HG03558 (cell line): ENCODE results near the gene UNK.

Experiments used
- ATAC-seq: cut with Tn5 transposase; IDR thresholded peaks from one replicate; pipeline ENCODE4 v1.9.1; 2021; ENCODE audit warnings: moderate number of reproducible peaks; ENCODE audit not compliant: unreplicated experiment; ENCODE audit errors: extremely low read depth

UNK gene

DNA sequence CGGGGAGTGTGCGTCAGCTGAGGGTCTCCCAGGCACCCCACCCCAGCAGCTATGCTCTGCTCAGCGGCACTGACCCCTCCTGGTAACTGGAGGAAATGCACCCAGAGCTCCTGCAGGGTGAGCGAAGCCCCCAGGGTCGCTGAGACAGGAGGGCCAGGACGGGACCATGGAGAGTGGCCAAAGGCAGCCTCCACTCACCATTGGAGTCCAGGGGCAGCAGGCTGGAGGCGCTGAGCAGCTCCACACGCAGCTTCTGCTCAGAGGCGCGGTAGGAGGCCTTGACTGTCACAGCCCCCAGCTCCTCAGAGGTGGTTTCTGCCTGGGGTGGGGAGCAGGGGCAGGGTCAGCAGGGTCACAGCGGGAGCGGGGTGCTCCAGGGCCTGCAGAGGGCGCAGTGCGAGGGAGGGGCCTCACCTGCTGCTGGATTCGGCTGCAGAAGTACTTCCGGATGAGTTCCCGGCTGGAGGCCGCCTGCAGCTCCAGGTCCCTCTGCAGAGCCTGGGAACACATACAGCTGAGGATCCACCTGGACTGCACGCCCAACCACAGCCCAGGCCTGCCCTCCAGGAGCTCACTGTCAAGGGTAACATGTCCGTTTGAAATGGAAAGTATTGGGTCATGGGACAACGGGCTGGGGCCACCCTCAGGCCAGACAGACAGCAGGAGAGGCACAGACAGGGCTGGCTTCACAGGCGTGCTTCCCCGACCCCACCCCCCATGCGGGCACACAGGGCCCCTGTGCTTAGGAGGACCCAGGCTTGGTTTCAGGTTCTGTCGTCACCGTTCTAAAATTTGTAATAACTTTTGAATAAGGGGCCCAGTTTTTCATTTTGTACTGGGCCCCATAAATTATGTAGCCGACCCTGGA is 45.8 kb downstream of the UNK start:
- ATAC-seq = no peak

DNA sequence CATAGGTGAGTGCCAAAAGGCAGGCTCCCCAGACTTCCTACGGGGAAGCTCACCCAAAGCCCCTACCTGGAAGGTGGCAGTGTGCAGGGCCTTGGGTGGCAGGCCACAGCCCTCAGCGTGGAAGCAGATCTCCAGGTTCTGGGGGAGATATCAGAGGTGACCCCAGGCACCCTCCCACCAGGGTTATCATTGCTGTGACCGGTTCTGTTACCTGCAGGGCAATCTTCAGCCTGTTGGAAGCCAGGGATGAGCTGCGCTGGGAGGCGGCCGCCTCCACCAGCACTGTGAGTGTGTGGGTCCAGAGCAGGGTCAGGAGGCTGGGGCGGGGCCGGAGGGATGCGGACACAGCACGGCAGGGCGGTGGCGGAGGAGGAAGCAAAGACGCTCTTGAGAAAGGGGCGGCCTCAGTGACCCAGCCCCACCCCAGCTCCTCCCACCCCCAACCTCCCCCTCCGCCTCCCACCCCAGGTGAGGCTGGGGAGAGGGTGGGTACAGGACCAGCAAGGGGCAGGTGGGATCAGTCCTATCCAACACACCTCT is 46.5 kb downstream of the UNK start:
- no peak for ATAC-seq

DNA sequence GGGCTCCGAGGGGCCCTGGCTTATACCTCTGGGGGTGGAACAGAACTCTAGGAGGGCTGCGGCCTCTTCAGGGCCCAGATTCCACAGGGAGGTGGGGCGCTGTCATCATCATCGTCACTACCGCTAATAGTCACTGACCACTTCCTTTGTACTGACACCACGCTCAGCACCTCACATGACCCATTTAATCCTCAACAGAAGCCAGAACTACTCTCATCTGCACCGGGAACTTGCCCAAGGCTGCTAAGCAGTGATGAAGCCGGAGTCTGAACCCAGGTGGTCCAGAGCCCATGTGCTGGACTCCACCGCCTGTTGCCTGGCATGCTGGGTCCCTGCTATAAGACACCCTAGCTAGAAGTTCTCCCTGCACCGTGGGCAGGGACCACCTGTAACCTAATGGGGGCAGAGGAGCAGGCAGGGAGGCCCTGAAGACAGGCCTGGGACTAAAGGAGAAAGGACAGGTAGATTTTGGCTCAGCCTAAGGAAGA is 47.6 kb downstream of the UNK start:
- ATAC-seq = no peak

DNA sequence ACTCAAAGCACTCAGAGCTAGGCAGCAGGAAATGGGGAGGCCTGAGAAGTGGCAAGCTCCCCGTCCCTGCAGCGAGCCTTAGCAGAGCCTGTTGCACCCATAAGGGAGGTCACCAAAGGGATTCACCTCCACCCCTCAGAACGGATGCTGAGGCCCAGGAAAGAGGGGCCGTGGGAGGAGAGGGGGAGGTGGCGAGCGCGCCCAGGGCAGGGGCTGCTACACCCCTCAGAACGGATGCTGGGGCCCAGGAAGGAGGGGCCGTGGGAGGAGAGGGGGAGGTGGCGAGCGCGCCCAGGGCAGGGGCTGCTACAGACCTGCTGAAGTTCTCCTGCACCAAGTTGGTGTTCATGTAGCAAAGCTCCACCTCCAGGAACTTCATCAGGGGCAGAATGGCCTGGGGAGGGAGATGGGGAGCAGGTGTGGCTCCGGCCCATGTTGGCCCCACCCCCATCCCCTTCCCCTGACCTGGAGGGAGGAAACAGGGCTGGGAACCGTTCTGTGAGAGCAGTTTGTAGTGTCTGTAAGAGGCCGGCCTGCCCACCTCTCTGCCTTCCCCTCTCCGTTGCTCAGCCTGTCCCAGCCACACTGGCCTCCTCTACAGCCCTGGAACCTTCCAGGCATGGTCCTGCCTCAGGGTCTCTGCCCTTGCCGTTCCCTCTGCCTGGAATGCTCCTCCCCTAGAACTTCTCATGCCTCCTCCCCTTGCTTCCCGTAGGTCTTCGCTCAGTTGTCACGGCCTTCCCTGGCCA is 48.2 kb downstream of the UNK start:
- ATAC-seq = no peak

DNA sequence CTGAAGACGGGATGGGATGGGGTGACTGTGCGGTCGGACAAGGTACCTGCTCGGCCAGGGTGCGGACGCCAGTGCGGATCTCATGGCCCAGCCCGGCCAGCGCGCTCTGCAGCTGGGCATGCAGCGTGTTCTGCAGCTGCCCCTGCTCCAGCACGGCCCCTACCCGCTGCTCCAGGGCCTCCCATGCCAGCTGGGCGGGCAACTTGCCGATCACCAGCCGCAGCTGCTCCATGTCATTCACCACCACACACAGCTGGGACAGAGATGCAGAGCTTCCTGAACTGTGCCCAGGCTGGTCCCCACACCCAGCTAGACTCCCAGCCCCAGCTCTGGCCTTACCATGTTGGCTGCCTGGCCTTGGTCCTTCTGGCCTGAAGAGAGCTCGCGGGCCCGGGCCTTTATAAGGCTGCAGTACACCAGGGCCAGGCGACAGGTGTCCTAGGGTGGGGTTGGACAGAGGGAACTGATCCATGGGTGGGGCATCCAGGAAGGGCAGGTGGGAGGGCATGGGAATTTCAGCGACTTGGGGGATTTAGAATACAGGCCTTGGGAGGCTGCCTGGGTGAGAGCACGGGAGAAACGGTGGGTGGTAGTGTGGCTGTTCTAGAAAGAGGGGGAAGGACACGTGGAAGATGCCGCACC is 49.8 kb downstream of the UNK start:
- no peak for ATAC-seq

DNA sequence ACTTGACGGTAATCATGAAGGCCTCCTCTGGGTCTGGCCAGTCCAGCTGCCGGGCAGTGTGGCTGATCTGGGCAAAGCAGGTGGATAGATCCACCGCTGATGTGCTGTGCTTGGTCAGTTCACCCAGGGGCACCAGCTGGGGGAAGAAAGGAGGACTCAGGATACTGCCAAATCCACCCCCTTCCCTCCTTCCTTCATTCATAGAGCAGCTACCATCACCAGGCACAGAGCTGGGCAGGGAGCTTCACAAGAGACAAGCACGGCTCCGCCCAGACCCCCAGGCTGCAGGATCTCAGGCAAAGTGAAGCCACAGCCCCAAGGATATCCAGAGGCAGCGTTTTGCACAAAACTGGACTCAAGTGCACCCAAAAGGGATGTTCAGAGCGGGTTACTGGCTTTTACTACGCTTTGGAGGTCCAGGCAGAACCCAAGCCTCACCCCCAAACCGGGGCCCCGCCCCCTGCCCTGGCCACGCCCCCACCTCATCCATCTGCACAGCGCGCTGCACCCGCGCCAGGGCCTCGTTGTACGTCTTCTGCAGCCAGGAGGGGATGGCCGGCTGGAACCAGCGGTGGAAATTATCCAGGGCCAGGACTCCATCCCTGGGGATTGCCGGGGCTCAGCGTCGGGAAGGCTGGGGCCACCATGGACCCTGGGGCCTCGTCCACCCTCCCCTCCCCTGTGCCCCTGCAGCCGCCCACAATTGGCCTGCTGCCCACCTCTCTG is 50.5 kb downstream of the UNK start:
- ATAC-seq = no peak

DNA sequence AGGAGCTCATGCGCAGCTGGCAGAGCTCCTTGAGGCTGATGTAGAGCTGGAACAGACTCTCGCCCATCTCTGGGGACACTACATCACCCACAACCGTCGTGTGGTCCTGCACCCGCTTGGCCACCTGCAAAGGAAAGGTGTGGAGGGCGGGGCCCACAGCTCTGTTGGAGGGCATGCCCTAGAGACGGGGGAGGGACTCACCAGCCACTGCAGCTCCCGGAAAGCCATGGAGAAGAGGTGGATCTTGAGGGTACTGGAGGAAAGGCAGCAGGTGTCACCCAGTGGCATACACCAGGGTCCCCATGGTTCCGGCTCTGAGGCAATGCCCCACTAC is 51.0 kb downstream of the UNK start:
- no peak for ATAC-seq

DNA sequence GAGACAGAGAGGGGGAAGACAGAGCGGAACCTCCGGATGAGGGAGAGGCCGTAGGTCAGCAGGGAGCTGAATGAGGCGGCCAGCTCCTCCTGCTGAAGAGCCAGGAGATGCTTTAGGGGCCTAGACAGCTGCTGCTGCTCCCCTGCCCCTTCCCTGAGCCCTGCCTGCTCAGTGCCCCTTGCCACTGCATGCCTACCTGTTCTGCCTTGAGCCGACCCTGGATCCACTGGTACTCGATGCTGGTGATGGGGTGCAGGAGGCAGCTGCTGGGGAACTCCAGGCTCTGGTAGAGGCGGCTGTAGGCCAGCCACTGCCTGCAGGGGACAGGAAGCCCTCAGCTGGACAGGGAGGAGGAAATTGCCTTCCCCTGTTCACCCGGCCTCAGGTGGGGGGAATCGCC is 52.0 kb downstream of the UNK start:
- ATAC-seq = no peak

DNA sequence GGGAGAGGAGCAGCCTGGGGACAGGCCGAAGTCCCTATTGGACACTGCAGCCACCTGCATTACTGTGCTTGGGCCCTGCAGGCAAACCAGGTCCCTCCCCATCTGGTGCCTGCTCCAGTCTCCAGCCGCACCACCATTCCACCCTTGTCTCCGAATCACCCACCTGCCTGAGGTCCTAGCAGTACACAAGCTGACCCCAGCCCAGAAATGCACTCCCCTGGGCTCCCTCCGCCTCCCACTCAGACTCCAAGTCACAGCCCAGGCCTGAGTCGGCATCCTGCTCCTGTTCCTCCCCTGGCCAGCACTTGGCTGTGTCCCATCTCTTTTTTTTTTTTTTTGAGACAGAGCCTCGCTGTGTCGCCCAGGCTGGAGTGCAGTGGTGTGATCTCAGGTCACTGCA is 53.3 kb downstream of the UNK start:
- no peak for ATAC-seq

DNA sequence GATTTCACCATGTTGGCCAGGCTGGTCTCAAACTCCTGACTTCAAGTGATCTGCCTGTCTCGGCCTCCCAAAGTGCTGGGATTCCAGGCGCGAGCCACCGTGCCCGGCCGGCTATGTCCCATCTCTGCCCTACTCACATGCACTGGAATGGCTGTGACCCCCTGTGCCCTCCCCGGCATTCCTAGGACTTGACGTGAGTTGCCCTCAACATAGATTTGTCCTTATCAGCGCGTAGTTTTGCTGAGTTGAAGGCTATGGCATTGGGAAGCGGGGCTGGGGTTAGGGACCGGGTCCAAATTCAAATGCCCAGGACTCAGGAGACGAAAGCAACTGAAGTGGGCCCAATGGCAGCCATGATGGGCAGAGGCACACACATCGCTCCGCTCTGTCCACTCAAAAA is 53.8 kb downstream of the UNK start:
- ATAC-seq = no peak

DNA sequence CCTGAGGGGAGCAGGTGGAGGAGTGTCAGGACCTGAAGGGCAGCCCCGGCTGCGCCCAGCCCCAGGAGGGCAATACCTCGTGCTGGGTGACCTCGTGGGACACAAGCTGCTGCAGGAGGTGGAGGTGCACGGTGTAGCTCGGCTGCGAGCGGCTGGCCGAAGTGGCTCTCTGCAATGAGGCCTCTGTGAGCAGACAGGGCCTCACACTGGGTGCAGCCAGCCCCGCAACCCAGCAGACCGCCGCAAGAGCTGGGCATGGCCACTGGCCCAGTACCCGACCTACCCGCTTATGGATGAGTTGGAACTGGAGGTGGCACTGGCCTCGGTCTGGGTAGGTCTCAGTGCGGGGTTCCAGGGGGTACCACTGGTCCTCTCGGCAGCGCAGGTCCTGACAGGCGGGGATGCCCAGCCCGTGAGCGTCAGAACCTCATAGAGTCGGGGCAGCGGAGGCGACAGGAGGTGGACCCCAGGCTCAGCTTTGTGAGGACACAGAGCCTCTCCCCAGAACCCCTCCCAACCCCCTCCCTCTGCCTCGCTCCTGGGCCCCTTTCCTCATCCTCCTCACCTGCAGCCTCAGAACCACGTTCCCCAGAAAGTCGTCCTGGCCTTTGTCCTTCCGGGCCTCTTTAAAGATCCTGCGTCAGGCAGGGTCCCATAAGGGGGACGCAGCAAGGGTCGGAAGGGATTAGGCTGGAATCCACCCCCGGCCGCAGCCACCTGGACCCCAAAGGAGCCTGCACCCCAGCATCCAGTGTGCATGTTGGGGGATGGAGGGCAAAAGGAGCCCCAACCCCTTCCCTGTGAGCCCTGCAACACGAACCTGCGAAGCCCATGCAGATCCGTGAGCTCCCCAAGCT is 55.6 kb downstream of the UNK start:
- ATAC-seq = no peak

DNA sequence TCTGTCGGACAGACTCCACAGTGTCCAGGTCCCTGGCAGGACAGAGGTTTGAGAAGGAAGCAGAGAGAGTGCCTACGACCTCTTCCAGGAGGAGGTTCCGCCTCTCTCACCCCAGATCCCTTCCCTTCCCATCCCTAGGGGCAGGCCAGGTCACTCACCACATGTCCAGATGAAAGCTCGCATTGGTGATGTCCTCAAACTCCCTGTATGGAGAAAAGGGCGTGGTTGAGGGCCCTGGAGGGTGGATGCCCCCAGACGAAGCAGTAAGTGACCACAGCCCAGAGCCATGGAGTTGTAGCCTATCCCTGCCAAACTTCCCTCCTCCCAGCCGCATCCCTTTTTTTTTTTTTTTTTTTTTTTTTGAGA is 56.2 kb downstream of the UNK start:
- ATAC-seq = no peak

DNA sequence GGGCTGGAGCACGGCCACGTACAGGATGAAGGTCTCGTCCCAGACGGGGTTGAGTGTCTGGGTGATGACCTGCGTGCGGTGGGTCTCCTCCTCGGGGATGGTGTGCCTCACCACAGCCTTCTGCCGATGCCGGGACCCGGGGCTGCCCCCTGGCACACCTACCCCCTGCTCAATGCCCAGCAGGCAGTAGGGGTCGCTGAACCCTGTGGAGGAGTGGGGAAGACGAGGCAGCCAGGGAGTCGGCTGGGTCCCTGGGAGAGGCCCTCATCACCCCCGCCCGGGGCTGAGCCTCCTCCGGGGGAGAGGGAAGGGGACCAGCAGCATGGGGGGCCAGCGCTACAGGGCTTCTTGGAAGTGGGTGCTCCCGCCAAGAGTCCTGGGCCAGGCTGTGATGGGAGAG is 57.8 kb downstream of the UNK start:
- no peak for ATAC-seq

DNA sequence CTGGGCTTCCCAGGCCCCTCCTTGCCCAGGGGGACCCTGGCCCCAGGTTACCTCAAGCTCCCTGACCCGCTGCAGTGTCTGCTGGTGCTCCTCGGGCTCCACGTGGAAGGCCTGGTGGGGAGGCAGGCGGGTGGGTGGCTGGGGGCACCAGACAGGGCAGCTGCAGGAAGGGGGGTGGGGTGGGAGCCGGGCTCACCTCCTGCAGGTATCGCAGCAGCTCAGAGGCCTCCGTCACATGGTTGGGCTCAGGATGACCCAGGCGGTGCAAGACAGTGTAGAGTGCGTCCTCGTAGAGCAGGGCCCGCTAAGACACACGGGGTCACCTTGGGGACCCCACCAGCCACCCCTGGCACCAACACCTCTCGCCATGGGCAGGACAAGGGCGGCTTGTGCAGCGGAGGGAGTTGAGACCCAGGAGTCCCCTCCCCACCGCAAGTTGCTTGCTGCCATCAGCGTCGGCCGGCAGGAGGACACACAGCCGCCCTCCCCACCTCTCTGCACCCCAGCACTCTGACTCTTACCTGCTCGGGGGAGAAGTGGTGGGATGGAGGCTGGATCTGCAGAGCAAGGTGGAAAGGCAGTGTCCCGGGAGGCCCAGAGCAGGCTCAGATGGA is 58.5 kb downstream of the UNK start:
- ATAC-seq = no peak

DNA sequence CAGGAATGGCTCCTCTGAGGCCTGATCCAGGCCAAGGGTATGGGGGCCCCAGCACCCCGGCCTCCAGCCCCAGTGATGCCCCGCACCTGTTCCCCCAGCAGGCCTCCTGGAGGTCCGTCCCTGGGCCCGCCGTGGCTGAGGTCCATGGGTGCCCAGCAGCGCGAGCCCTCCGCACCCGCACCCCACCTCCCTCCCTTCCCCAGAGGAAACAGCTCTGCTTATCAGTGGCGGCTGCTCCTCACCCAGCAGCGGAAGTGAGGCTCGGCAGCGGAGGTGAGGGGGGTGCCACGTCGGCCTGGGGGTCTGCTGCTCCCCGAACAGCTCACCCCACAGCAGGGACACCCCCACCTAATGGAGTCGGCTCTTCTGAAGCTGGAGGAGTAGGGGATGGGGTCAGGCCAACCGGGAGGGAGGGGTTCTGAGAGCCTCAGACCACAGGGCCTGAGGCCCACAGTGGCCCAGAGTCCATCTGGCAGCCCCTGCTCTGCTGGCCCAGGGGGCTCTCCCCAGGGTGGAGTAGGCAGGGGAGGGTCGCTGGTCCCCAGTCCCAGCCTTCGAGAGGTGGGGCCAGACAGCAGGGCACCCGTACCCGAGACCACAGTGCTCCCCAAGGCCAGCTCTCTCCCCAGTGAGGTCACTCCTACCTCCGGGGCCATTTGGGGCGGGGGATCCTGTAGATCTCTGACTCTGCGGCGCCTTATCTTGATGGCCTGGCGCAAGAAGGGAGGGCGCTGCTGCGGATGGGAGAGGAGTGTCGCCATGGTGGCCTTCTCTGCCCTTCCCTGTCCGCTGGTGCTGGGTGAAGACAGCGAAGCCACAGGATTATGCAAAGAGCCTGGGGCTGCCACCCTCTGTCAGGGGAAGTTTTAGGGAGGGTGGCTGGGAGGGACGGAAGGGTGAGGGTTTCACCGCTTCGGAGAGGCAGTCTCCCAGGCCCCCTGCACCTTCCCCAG is 59.2 kb downstream of the UNK start, which contains the start of gene UNC13D:
UNC13D (minus strand) TSS at position 828 of the 953 bp plus-strand sequence; CDS start at position 761, 67 bp downstream.
- ATAC-seq = no peak

DNA sequence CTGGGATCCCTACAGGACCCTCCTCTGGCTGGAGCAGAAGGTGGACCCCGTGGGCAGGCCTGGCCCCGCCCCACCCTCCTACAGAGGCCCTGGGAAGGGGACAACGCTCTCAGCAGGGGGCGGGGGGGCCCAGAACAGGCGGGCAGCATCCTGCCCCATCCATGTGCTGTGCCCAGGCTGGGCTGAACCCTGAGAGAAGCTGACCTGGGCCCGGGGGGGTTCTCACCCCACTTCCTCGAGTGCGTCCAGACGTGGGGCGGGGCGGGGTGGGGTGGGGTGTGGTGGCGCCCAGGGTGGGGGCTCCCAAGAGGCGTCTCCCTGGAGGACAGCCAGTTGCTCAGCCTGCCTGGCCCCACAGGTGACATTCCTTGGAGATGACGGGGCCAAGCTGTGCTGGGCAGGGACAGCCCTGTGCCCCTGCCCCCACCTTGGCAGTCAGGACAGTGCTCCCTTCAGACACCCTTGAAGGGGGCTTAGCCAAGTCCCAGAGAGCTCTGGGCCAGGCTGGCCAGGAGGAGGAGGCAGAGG is 60.0 kb downstream of the UNK start:
- no peak for ATAC-seq

DNA sequence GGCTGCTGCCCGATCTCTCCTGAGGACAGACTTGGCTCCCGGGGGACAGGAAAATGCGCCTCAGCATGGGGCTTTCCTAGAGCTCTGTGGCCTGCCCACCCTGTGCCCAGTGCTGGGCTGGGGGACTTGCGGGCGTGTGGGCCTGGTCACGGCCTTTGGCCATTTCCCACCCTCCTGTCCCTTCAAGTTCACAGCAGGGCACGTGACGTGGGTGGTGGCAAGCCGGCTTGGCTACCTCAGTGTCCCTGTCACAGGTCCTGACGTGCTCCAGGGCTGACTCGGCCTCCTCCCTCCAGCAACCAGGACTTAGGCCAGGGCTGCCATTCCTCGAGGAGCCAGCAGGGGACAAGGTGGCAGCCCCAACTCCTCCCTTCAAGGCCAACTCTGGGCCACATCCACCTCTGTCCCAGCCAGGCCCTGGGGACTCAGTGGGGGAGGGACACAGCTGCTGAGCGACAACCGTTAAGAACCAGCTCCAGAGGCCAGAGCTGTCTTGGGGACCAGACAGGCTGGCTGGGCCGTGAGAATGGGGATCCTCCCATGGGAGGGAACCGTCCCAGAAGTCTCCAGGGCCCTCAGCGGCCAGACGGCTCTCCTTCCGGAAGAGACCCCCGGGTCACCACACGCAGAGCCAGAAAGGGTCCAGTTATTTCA is 60.6 kb downstream of the UNK start:
- no peak for ATAC-seq
